Spleen (tissue), 7 donors: ENCODE data around the gene COL9A3.

Experiments
- POLR2A ChIP-seq, 3 donors: fragments of 450-650 bp; IDR thresholded peaks; one replicate each; pipeline ENCODE4 v1.5.1; 2017; ENCODE audit warnings: antibody characterized with exemption in 3 of 3, mild to moderate bottlenecking in 1 of 3
- POLR2AphosphoS5 ChIP-seq, 3 donors: sonication (generic); formaldehyde crosslinking; IDR thresholded peaks; one replicate each; pipeline ENCODE4 v1.5.1; 2017; ENCODE audit warnings: antibody characterized with exemption in 3 of 3
- TF ChIP-seq, protein P1 (sequence below), 11 experiments: fragments of 200-600 bp in 7 of 11; fragments of 450-650 bp in 4 of 11; sonication (generic) in 4 of 11; IDR thresholded peaks in 8 of 11; conservative IDR thresholded peaks in 3 of 11; 1 replicate in 7 of 11; 2 replicates in 4 of 11; pipeline versions ENCODE4 v1.4.0 to v1.8.0; 2016 to 2021; ENCODE audit warnings: antibody characterized with exemption in 11 of 11, inconsistent platforms in 4 of 11, mild to moderate bottlenecking in 1 of 11
- donor health status: DM: no; HTN: no; CAD: no; lungs with moderate emphysema.
- donor health status: DM: no; HTN: no; CAD: no.
- donor health status: DM: no; HTN: no; CAD: no.

DNA sequence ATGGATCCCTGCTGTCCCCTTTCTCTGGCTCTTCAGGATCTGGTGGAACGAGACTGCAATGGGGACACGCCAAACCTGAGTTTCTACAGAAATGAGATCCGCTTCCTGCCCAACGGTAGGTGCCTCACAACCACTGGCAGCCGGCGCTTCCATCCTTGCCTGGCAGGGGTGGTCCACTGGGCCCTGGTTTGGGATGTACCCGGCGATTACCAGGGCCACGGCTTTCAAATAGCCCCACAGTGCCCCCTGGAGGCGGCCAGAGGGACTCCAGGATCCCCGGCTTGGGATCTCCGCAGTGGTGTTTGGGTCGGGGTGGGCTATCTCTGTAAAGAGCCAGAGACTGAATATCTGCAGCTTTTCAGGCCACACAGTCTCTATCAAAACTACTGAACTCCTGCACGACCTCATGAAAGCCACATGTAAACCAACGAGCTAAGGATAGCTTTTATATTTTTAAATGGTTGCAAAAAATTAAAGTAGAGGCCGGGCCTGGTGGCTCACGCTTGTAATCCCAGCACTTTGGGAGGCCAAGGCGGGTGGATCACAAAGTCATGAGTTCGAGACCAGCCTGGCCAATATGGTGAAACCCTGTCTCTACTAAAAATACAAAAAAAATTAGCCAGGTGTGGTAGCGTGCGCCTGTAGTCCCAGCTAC, 8.5 kb upstream of the COL9A3 start:
- TF ChIP-seq, protein P1, sequence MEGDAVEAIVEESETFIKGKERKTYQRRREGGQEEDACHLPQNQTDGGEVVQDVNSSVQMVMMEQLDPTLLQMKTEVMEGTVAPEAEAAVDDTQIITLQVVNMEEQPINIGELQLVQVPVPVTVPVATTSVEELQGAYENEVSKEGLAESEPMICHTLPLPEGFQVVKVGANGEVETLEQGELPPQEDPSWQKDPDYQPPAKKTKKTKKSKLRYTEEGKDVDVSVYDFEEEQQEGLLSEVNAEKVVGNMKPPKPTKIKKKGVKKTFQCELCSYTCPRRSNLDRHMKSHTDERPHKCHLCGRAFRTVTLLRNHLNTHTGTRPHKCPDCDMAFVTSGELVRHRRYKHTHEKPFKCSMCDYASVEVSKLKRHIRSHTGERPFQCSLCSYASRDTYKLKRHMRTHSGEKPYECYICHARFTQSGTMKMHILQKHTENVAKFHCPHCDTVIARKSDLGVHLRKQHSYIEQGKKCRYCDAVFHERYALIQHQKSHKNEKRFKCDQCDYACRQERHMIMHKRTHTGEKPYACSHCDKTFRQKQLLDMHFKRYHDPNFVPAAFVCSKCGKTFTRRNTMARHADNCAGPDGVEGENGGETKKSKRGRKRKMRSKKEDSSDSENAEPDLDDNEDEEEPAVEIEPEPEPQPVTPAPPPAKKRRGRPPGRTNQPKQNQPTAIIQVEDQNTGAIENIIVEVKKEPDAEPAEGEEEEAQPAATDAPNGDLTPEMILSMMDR (IDR thresholded peaks at IDR 0.05 in 8 of 11, conservative IDR thresholded peaks at IDR 0.05 in 3 of 11), result peak; percentile 78 to 98 (median 93)
- TF ChIP-seq POLR2A (IDR thresholded peaks at IDR 0.05) (no peak), POLR2AphosphoS5 (IDR thresholded peaks at IDR 0.05) (peak; percentile 28 to 37 (median 34))
